NCI-H2227 (cell line): ENCODE measurements around the gene CCDC182.
A peak's percentile ranks its signal among the peaks of the same experiment; 100 is the strongest.

Experiments
- DNase-seq: peaks from one replicate; lab custom pipeline; 2025; ENCODE audit not compliant: unreplicated experiment; lab: John Stamatoyannopoulos, UW

Gene CCDC182

DNA sequence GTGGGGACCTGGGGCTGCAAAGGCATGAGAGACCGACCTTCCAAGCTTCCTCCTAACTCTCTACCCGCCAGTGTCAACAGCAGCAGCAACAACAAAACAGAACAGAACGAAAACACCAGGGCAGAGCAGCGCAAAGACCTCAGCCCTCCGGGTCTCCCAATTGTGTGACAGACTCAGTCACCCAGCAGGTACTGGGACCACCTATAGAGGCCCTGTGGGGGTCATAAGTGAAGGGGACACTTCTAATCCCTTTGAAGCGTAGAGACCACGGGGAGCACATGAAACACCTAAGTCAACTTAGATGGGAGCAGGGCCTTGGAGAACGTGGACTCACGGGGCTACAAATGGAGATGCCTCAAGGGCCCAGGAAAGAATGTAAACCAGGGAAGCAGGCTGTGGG lies 12.6 kb upstream of the CCDC182 start:
- DNase-seq = no peak

DNA sequence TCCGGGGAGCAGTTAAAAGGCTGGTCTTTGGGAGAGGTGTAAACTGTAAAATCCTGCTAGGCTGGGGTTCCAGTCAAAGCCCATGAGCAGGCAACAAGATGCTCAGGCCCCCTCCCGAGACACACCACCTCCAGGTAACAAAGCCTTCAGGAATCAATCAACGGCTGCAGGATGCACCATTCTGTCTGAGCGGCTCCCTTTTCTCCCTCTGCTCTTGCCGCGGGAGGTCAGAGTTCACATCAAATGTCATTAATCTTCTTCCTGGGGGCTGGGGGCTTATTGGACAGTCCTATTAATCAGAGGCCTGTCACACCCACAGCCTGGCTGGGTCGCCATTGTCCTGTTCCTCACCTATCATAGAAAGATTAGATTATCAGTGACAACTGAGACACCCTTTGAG lies 11.9 kb upstream of the CCDC182 start:
- DNase-seq = peak; percentile 82

DNA sequence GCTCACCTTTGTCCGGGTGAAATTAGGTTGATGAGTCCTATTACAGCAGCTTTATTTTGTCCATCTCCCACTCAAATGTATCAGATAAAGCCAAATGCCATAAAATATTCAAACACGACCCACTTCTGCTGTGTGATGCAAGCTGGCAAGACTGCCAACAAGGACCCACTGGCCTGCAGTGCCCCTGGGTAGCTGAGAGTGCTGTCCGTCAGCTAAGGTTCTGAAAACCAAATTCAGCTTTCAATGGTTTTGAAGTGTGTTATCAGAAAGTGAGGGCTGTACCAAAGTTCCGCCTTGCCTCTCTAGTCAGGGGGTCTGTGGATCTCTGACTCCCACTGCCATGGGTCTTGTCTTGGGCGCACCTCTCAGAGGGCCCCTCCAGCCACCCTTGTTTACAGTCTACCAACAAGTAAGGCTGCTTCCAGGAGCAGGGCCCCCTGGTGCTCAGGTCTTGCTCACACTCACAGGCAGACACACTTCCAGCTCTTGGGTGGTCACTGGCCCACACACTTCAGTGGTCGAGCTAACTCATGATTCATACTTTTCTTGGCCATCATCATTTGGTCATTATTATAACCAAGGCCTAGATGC lies 10.5 kb upstream of the CCDC182 start:
- no peak for DNase-seq

DNA sequence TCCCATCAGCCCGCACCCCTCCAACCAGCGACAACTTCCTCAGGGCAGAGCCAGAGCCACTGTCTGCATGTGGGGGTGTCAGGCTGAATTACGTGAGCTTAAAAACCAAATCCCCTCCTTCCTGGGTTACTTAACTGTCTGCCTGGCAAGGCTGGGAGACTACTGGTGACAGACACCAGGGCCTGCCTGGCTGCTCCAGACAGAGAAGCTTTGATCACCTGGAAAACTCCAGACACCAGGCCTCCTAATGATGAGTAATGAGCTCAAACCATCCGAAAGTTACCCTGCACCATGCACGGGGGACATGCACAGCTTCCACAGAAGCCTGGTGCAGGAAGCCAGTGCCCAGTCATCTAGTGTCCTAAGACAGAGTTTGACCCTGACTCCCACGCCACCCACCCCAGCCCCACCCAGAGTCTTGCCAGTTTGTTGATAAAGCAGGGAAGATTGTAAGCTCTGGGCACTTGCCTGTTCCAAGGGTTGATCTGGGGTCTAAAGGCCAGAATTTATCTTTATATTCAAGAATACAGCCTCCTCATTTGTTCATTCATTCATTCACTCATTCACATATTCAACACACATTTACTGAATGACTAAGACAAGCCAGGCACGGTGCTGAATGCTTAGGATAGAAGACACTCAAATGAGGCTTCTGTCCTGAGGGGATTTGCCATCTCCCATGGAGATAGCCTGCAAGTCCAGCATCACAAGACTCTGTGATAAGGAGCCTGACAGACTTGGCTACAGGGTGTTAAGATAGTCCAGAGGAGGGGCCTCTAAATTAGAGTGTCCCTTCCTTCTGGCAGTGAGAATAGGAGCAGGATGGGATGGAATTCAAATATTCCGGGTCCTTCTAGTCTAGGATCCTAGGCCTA lies 7.2 kb upstream of the CCDC182 start:
- DNase-seq = no peak

DNA sequence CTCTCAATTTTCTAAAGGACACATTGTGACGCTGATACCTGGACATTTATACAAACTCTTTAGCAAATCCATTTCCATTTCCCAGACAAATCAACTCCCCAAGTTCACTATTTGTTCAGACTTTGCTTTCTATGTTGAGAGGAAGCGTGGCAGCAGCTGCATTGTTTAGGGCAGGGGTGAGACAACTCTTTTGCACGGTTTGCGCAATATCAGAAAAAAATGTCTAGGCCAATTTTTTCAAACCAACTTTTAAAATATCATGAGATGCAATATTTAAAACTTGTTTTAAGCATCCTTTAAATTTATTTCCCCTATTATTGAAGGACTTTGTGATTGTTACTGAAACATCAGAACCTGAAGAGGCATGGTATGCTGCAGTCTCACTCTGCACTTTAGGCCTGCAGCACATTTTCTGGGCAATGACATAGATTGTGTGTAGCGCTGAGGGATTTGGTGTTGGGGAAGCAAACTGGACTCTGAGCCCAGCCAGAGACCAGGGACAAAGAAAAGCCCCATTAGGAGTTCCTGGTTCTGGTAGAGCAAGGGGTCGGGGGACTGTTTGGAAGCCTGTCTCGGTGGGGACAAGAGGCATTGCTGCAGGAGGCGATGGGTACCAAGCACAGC lies 6.4 kb upstream of the CCDC182 start:
- no peak for DNase-seq

DNA sequence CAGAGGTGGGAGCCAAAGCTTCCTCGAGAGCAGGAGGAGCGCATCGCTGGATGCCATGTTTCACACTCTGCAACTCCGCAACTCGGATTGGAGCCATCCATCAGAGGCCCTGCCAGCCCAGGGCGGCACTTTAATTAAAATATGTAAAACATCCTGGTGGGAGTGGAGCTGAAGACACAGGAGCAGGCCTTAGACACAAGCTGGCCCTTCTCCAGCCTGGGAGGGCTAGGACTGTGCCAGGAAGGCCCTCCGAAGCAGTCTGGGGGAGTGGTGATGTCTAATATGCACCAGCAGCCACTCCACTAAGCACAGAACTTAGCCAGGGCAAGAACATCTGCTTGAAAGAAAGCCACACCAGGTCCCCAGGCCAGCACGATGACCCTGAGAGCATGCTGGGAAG lies 5.8 kb upstream of the CCDC182 start:
- no peak for DNase-seq

DNA sequence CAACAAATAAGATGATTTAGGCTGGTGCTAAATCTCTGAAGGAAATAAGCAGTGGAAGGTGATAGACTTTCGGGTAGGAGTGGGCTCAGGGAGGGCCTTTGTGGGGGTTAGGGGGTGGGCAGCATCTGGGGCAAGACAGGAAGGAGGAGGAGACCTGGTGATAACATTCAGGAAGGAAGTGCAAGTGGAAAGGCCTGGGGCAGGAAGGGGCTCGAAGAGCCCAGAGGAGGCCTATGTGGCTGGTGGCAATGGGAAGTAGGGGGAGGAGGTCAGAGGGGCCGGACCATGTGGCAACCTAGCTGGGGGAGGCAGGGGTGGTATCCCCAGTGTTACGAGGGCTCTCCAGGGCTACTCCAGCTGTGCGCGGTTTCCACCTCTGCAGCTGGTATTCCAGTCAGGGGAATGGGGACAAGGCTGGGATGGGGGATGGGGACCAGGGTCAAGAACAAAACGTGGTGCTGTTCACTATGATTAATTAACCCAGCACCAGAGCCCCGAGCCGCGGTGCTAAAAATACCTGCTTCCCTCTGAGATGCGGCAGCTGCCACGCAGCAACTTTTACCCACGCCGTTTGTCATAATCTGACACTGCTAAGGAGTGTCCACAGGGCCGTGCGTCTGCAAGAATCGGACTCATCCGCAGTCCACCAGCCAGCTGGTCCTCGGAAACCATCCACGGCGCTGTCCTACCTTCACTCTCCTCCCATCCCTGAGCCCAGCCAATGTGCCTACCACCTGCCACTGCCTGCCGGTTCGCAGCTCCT lies 5.2 kb upstream of the CCDC182 start:
- DNase-seq = no peak

DNA sequence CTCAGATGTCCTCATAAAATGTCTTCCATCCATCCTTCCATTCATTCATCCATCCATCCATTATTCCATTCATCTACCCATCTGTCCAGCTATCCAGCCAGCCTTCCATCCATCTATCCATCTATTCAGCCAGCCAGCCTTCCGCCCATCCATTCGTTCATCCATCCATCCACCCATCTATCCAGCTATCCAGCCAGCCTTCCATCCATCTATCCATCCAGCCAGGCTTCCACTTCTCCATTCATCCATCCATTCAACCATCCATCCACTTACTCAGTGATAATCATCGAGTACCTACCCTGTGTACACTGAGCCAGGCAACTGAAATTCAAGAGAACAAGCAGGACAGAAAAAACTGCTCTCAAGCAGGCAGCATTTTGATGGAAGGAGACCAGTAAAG lies 4.6 kb upstream of the CCDC182 start:
- no peak for DNase-seq

DNA sequence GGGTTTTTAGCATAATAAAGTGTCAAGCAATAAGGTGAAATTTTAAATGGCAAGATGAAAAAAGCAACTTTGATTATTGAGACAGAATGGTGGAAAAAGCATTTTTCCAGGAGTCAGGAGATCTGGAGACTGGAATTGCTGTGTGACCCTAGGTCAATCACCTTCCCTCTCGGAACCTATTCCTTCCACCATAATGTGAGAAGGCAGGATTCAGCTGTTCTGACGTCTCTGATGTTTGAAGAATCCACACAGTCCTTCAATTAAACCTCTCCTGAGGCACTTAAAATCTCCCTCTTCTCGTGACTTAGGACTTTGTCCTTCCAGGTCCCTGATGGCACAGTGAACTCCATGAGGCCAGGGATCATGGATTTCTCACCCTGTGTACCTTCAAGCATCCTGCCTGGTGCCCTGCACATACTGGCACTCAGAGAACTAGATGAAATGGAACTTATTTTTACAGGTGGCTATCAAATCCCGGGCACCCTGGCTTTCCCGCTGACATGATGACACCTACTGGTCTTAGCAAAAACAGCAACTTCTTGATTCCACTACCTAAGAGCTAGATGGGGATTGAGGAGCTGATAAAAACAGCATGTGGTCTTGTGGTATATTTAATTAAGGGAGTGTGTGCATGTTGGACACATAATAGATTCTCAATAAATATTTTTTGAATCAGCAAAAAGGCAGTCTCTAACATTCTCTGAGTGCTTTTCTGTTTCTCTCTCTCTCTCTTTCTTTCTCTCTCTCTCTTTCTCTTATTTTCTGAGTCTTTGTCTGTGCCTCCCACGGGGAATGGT lies 2.3 kb upstream of the CCDC182 start:
- peak; percentile 74 for DNase-seq

DNA sequence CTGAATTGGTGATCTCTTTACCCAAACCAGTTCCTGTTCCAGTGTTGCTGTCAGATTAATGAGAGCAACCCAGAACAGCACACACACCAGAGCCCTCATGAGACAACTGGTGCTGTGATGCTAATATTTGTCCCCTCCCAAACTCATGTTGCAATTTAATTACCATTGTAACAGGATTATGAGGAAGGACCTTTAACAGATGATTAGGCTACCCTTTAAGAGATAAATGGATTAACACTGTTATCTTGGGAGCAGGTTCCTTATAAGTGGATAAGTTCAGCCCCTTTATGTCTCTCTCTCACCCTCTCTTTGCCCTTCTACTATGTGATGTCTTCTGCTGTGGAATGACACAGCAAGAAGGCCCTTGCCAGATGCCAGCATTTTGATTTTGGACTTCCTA lies 1.1 kb upstream of the CCDC182 start:
- no peak for DNase-seq

DNA sequence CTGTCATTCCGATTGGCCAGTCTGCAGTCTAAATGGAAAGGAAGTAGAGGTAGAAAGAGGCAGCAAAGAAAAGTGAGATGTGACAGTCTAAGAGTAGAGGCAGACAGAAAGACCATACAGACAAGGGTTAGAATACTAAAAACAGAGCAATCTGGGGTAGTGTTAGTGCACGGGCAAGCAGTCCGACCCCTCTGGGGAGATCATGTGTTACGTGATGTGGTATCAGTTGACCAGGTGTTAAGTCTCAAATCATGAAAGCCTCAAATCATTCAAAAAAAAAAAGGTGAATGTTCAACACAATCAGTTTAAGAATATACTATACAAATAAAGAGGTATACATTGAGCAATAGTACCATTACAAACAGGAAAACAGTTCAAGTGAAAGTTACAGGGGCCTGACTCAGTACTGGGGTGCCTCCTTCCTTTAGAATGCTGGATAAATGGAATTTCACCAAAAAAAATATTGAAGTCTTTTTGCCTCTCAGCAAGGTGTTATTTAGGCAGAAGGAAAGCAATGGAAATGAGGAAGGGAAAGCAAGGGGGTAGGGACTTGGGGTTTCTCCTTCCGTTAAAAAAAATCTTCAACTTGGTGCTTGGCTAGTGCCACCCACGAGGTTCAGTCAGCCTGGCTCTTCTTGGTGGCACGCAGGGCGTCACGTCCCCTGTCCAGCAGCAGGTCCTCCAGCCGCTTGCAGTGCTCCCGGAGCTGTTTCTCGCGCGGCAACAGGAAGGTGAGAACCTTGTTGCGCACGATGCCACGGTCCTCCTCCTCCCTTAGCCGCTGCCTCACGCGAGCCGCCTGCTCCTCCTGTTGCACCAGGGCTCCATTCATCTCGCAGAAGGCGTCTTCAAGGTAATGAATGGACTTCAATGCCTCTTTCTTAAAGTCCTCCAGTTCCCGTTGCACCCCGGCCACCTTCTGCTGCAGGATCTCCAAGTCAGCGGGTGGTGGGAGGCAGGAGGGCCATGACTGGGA lies 616 bp downstream of the CCDC182 start:
- DNase-seq = no peak

DNA sequence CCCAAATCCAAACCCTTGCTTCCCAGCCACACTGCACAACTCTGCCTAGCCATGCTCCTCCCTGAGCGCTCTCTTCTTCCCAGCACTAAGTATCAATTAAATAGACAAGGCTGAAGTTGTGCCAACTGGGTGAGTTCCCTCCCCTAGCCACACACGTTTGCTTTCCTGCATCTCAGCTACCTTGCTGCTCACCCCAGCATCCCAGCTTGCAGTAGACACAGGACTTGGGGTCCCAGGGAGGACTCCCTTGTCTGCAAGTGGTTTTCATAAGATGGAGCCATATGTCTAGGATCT lies 4.9 kb downstream of the CCDC182 start:
- DNase-seq = no peak

DNA sequence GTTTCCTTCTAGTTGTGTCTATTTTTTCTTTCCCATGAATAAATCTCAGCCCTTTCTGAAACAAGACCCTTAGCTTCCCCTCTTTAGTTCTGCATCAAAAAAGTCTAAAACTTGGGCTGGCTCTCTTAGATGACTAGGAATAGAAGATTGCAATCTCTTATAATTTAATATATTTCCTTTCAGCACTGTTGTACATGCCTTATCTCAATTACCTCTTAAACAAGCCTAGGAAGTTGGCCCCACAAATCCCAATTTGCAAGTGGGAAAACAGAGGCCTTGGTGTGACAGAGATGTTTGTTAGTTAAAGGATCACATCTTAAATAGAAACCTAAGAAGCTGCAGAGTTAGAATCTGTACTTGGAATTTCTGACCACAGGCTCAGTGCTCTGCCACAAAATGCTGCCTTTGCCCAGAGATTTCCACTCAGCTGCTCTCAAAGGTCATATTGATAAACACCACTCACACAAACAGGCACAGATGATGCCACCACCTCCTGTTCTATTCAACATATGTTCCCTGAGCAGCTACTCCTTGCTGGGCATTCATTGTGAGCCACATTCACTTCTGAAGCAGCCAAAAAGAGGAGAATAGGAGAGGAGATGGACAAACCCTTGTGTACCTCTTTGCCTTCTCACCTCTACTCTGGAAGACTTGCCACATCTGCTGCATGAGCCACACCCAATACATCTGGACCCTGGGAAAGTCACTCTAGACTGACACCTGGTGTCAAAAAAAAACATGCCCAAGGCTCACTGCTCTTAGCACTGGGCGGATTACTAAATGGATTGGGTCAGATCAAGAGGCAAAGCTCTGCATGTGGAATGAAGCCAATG lies 5.5 kb downstream of the CCDC182 start:
- peak; percentile 60 for DNase-seq

DNA sequence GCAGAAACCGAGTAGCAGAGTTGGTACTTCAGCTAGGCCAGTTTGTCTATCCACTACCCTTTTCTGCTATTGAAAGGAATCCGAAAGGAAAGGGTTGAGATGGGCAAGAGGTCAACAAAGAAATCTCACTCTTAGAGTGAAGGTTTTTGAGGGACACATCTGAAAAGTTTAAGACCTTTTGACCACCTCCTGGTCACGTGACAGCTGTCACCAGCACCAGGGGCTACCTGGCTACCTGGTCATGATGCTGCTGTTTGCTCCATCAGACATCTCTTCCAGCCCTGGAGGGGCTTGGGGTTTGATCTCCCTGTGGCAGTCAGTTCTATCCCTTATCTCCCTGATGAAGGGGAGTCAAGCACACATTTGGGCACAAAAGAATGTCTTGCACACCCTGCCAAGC lies 7.6 kb downstream of the CCDC182 start:
- DNase-seq = no peak

DNA sequence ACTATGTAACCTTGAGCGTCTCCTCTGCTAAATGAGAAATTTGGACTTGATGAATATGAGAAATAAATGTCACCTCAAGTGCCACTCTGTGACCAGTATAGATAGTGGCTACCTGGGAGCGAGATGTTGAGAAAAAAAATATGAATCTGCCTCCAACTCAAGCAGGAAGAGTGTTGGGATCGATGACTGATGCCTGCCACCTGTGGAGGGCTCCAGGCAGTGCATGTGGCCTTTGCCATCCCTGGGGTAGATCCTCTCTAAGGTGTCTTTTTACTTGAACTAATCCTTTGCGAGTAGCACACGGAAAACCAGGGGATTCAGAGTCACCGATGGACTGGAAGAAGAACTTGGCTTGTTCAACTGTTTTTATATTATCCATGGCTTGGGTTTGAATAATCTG lies 9.4 kb downstream of the CCDC182 start:
- no peak for DNase-seq

DNA sequence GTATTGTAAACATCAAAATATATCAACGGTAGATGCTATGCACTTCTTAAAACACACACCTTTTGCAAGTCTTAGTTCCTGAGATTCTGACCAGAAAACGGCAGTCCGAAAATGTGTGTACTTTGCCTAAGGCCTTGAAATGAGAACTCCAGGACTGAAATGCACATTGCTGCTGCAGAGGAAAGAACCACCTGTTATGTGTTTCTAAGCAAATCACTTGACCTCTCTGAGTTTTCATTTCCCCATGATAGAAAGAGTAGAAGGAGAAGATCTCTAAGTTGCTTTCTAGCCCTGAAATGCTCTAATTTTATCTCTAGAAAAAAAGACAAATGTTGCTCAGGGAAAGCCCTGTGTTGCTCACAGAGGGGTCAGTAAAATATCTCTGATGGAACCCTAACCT lies 9.9 kb downstream of the CCDC182 start:
- DNase-seq = no peak

DNA sequence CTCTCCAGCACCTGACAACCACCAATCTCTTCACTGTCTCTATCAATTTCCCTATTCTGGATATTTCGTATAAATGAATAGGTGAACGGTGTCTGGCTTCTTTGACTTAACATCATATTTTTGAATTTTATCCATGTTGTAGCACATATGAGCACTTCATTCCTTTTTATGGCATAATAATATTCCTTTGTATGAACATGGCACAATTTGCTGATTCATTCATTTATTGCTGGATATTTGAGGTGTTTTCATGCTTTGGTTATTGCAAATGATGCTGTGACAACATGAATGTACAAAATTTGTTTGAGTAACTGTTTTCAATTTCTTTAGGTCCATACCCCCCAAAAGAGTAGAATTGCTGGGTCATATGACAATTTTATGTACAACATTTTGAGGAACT lies 12.0 kb downstream of the CCDC182 start:
- no peak for DNase-seq

DNA sequence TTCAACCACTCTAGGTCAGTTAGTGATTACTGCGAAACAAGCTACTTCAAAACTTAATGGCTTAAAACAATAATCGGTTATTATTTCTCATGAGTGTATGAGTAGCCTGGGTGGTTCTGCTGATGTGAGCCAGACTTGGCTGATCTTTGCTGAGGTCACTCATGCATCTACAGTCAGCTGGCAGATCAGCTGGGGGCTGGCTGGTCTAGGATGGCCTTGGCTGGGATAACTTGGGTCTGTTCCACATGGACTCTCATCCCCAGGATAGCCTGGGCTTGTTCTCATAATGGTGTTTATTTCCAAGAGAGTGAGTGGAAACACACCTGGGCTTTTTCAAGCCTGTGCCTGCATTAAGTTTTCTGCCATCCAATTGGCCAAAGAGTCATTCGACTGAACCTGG lies 13.0 kb downstream of the CCDC182 start:
- DNase-seq = no peak
